GM12874 (cell line): ENCODE measurements around the gene NANOS1.

ENCODE experiments used
- CTCF ChIP-seq: IDR thresholded peaks from 2 replicates; pipeline ENCODE4 v1.5.1; 2011; ENCODE audit warnings: low read depth, mild to moderate bottlenecking, control low read depth, low read length, moderate library complexity; ENCODE audit not compliant: insufficient read depth

Gene NANOS1

GRCh38 chr10:118986815-118987790, 42.4 kb upstream of the NANOS1 start:
- TF ChIP-seq CTCF: no peak

GRCh38 chr10:118990326-118990725, 39.2 kb upstream of the NANOS1 start:
- no peak for TF ChIP-seq CTCF

- no peak for TF ChIP-seq CTCF
Measured at GRCh38 chr10:118992496-118992895, 37.0 kb upstream of the NANOS1 start.

- no peak for TF ChIP-seq CTCF
Measured at GRCh38 chr10:118993214-118993613, 36.3 kb upstream of the NANOS1 start.

GRCh38 chr10:118994321-118994720, 35.2 kb upstream of the NANOS1 start:
- no peak for TF ChIP-seq CTCF

- no peak for TF ChIP-seq CTCF
Measured at GRCh38 chr10:118995739-118996138, 33.8 kb upstream of the NANOS1 start.

- TF ChIP-seq CTCF: no peak
Measured at GRCh38 chr10:118997379-118997778, 32.1 kb upstream of the NANOS1 start.
